SJCRH30 (cell line): ENCODE data around the gene ZCCHC9. TPM values are rescaled to one million over a fixed set of nuclear protein-coding genes. Genes with fewer than 3 reads are reported as not detected.
"Not testable (repeated sequence)": the region's sequence is repeated elsewhere in the genome, so short reads cannot be mapped to it uniquely, and the experiment has no call there.

Experiments
- DNase-seq, 2 experiments: peaks; one replicate each; pipeline ENCODE4 v3.0.0-alpha.2; 2015 to 2020
- H3K27ac ChIP-seq: fragments of 250-450 bp; sonication (Bioruptor Pico); 2 replicates; pipeline ENCODE4 v1.5.1; 2020; ENCODE audit warnings: mild to moderate bottlenecking, moderate library complexity
- H3K27me3 ChIP-seq: fragments of 250-450 bp; sonication (Bioruptor Pico); 2 replicates; pipeline ENCODE4 v1.5.1; 2020; ENCODE audit warnings: mild to moderate bottlenecking, moderate library complexity
- H3K36me3 ChIP-seq: fragments of 250-450 bp; sonication (Bioruptor Pico); 2 replicates; pipeline ENCODE4 v1.5.1; 2020; ENCODE audit warnings: mild to moderate bottlenecking, moderate library complexity
- H3K4me1 ChIP-seq: fragments of 250-450 bp; sonication (Bioruptor Pico); 2 replicates; pipeline ENCODE4 v1.5.1; 2020; ENCODE audit warnings: mild to moderate bottlenecking, moderate library complexity
- H3K4me3 ChIP-seq: fragments of 250-450 bp; sonication (Bioruptor Pico); 2 replicates; pipeline ENCODE4 v1.5.1; 2020; ENCODE audit warnings: mild to moderate bottlenecking, moderate library complexity
- H3K9me3 ChIP-seq: fragments of 250-450 bp; sonication (Bioruptor Pico); replicated peaks from 2 replicates; pipeline ENCODE4 v1.5.1; 2020; ENCODE audit warnings: mild to moderate bottlenecking, moderate library complexity
- total RNA-seq: library from RNA; depleted of rRNA; stranded (reverse); fragments of >200 nt; shearing (Covaris generic); gene quantifications from 2 replicates; pipeline ENCODE4 v1.2.3, GENCODE V29; 2014

The ZCCHC9 gene
- total RNA-seq, 1 experiment from 2014 or later, result 46.9 TPM

GRCh38 chr5:81288021-81288433 lies 13.4 kb upstream of the ZCCHC9 start:
- Histone ChIP-seq H3K27me3 (no peaks in the 10 kb centered on the region), H3K9me3 (peaks cover 6% of the 10 kb centered on the region), H3K36me3 (peaks cover 5% of the 10 kb centered on the region), H3K4me3 (no peak overlapping the region), H3K27ac (no peak overlapping the region), H3K4me1 (no peaks in the 10 kb centered on the region)
- DNase-seq, result no peak

- H3K36me3 ChIP-seq, result peaks cover 9% of the 10 kb centered on the region
- no peak for DNase-seq
- no peaks in the 10 kb centered on the region for H3K4me1 ChIP-seq
- no peaks in the 10 kb centered on the region for H3K27me3 ChIP-seq
- peaks cover 8% of the 10 kb centered on the region for H3K9me3 ChIP-seq
- H3K4me3 ChIP-seq, result no peak overlapping the region
- H3K27ac ChIP-seq, result no peak overlapping the region
Measured at GRCh38 chr5:81290146-81290545, 11.2 kb upstream of the ZCCHC9 start.

GRCh38 chr5:81292130-81292529 lies 9.3 kb upstream of the ZCCHC9 start:
- H3K36me3 ChIP-seq, result peaks cover 12% of the 10 kb centered on the region
- H3K27me3 ChIP-seq, result no peaks in the 10 kb centered on the region
- DNase-seq, result no peak
- no peak overlapping the region for H3K27ac ChIP-seq
- H3K4me1 ChIP-seq, result no peaks in the 10 kb centered on the region
- no peak overlapping the region for H3K4me3 ChIP-seq
- H3K9me3 ChIP-seq, result peaks cover 8% of the 10 kb centered on the region

GRCh38 chr5:81294021-81294420 lies 7.4 kb upstream of the ZCCHC9 start:
- H3K9me3 ChIP-seq, H3K4me3 ChIP-seq, H3K4me1 ChIP-seq, DNase-seq, H3K27ac ChIP-seq, H3K27me3 ChIP-seq: not testable (repeated sequence)
- H3K36me3 ChIP-seq, result peaks cover 14% of the 10 kb centered on the region

GRCh38 chr5:81297531-81297930 lies 3.9 kb upstream of the ZCCHC9 start:
- H3K4me3 ChIP-seq, result no peak overlapping the region
- no peaks in the 10 kb centered on the region for H3K4me1 ChIP-seq
- no peak overlapping the region for H3K27ac ChIP-seq
- H3K9me3 ChIP-seq, result peaks cover 3% of the 10 kb centered on the region; the same call in 1 of the 2 replicates
- H3K27me3 ChIP-seq, result no peaks in the 10 kb centered on the region
- DNase-seq, result no peak
- H3K36me3 ChIP-seq, result peaks cover 11% of the 10 kb centered on the region

- peak overlapping the region; percentile 72 for H3K4me3 ChIP-seq
- no peaks in the 10 kb centered on the region for H3K9me3 ChIP-seq
- H3K36me3 ChIP-seq, result peaks cover 6% of the 10 kb centered on the region; the same call in 1 of the 2 replicates
- H3K4me1 ChIP-seq, result no peaks in the 10 kb centered on the region
- peak overlapping the region; percentile 91 for H3K27ac ChIP-seq
- H3K27me3 ChIP-seq, result no peaks in the 10 kb centered on the region
- no peak for DNase-seq
Measured at GRCh38 chr5:81300921-81301270, 491 bp upstream of the ZCCHC9 start.

GRCh38 chr5:81302596-81302995 lies 1.2 kb downstream of the ZCCHC9 start:
- DNase-seq, result no peak
- H3K27ac ChIP-seq, result peak overlapping the region; percentile 91; the same call in 1 of the 2 replicates

GRCh38 chr5:81303563-81303962 lies 2.2 kb downstream of the ZCCHC9 start:
- H3K27me3 ChIP-seq, result no peaks in the 10 kb centered on the region
- no peak overlapping the region for H3K27ac ChIP-seq
- no peak for DNase-seq
- peaks cover 4% of the 10 kb centered on the region; the same call in 1 of the 2 replicates for H3K36me3 ChIP-seq
- no peak overlapping the region for H3K4me3 ChIP-seq
- no peaks in the 10 kb centered on the region for H3K4me1 ChIP-seq
- H3K9me3 ChIP-seq, result no peaks in the 10 kb centered on the region

More at GRCh38 chr5:81302596-81302995, 1.2 kb downstream of the ZCCHC9 start:
- H3K27me3 ChIP-seq, result no peaks in the 10 kb centered on the region
- peak overlapping the region; percentile 72 for H3K4me3 ChIP-seq
- H3K4me1 ChIP-seq, result no peaks in the 10 kb centered on the region
- H3K36me3 ChIP-seq, result peaks cover 6% of the 10 kb centered on the region; the same call in 1 of the 2 replicates
- H3K9me3 ChIP-seq, result no peaks in the 10 kb centered on the region

GRCh38 chr5:81305785-81306184 lies 4.4 kb downstream of the ZCCHC9 start:
- H3K4me1 ChIP-seq, result no peaks in the 10 kb centered on the region
- H3K27me3 ChIP-seq, result no peaks in the 10 kb centered on the region
- H3K4me3 ChIP-seq, result no peak overlapping the region
- DNase-seq, result no peak
- no peak overlapping the region for H3K27ac ChIP-seq
- H3K36me3 ChIP-seq, result peaks cover 10% of the 10 kb centered on the region; the same call in 1 of the 2 replicates
- no peaks in the 10 kb centered on the region for H3K9me3 ChIP-seq

- peaks cover 31% of the 10 kb centered on the region for H3K36me3 ChIP-seq
- no peak for DNase-seq
Measured at GRCh38 chr5:81308836-81309235, 7.4 kb downstream of the ZCCHC9 start.

GRCh38 chr5:81310402-81311063 lies 9.1 kb downstream of the ZCCHC9 start:
- DNase-seq, result no peak
- no peak overlapping the region for H3K4me3 ChIP-seq
- peaks cover 27% of the 10 kb centered on the region for H3K36me3 ChIP-seq
- peaks cover 19% of the 10 kb centered on the region for H3K4me1 ChIP-seq
- no peaks in the 10 kb centered on the region for H3K27me3 ChIP-seq
- H3K27ac ChIP-seq, result no peak overlapping the region
- H3K9me3 ChIP-seq, result no peaks in the 10 kb centered on the region

More at GRCh38 chr5:81308836-81309235, 7.4 kb downstream of the ZCCHC9 start:
- no peak overlapping the region for H3K27ac ChIP-seq
- H3K4me3 ChIP-seq, result no peak overlapping the region
- H3K27me3 ChIP-seq, result no peaks in the 10 kb centered on the region
- peaks cover 7% of the 10 kb centered on the region for H3K4me1 ChIP-seq
- H3K9me3 ChIP-seq, result no peaks in the 10 kb centered on the region

GRCh38 chr5:81313278-81313677 lies 11.9 kb downstream of the ZCCHC9 start:
- Histone ChIP-seq H3K4me1 (peaks cover 20% of the 10 kb centered on the region), H3K27ac (no peak overlapping the region), H3K27me3 (no peaks in the 10 kb centered on the region), H3K4me3 (no peak overlapping the region), H3K9me3 (no peaks in the 10 kb centered on the region), H3K36me3 (peaks cover 27% of the 10 kb centered on the region)
- DNase-seq, result no peak

GRCh38 chr5:81313686-81314085 lies 12.3 kb downstream of the ZCCHC9 start:
- no peak overlapping the region for H3K27ac ChIP-seq
- no peak for DNase-seq
- H3K36me3 ChIP-seq, result peaks cover 27% of the 10 kb centered on the region
- H3K27me3 ChIP-seq, result no peaks in the 10 kb centered on the region
- no peak overlapping the region for H3K4me3 ChIP-seq
- H3K9me3 ChIP-seq, result no peaks in the 10 kb centered on the region
- H3K4me1 ChIP-seq, result peaks cover 25% of the 10 kb centered on the region

- Histone ChIP-seq H3K27me3 (no peaks in the 10 kb centered on the region), H3K4me1 (peaks cover 30% of the 10 kb centered on the region), H3K36me3 (peaks cover 21% of the 10 kb centered on the region), H3K27ac (peak overlapping the region; percentile 13; the same call in 1 of the 2 replicates), H3K4me3 (no peak overlapping the region), H3K9me3 (no peaks in the 10 kb centered on the region)
- DNase-seq, result peak in 1 of 2 experiments; percentile 17
Measured at GRCh38 chr5:81314581-81314980, 13.2 kb downstream of the ZCCHC9 start.

- no peak for DNase-seq
- Histone ChIP-seq H3K27me3 (no peaks in the 10 kb centered on the region), H3K4me3 (no peak overlapping the region), H3K9me3 (no peaks in the 10 kb centered on the region), H3K4me1 (peaks cover 30% of the 10 kb centered on the region), H3K36me3 (peaks cover 21% of the 10 kb centered on the region), H3K27ac (no peak overlapping the region)
Measured at GRCh38 chr5:81315336-81315735, 13.9 kb downstream of the ZCCHC9 start.

- Histone ChIP-seq H3K4me1 (peaks cover 30% of the 10 kb centered on the region), H3K36me3 (peaks cover 21% of the 10 kb centered on the region), H3K9me3 (no peaks in the 10 kb centered on the region), H3K4me3 (no peak overlapping the region), H3K27ac (no peak overlapping the region), H3K27me3 (no peaks in the 10 kb centered on the region)
- DNase-seq, result no peak
Measured at GRCh38 chr5:81315830-81316229, 14.4 kb downstream of the ZCCHC9 start.
